ENCODE results near the gene CDH5.

GRCh38 chr16:66408163-66409048, 41.9 kb downstream of the CDH5 start:
- no peak for TF ChIP-seq CTCF (IDR thresholded peaks at IDR 0.05)
- no peak for TF ChIP-seq POLR2A (IDR thresholded peaks at IDR 0.05)

Measured in body of pancreas (tissue), 4 donors.